ENCODE data around the gene UNC5A. TPM values are rescaled to one million over a fixed set of nuclear protein-coding genes. Genes with fewer than 3 reads are reported as not detected.

The UNC5A gene
- total and polyA plus RNA-seq, 4 donors = 3.1 to 18.2 (median 10.2) TPM

DNA sequence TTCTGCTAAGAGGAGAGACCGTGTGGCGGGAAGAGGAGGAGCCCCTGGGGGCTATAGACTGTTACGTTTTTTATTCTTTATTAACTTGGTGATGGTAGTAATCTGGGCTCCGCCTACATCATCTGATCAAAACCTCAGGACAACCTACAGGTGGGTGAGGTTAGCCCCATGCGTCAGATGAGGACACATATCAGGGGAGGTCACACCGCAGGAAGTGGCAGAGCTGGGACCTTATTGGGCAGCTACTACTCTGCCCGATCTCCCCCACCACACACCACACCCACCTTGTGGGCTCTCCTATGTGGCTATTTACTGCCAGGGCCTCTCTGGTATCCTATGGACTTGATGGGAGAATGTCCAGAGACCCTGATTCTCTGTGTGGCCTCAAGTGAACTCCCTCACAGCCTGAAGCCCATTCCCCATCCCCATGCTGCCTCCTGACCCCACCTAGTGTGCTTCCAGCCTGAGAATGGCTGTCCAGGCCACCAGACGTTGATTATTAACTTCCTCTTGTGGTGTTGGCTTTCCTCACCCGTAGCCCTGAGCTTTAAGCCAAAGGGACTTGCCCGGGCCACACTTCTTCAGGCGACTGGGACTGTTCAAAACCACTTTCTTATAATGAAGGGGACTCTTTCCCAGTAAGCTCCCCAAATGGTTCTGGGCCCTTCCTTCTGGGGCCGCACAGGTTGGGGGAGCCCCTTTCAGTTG, 8.2 kb downstream of the UNC5A start:
- 83% methylated on average over 4 of the region's 12 CpGs for WGBS (ENCODE audit: insufficient coverage)
- DNase-seq (ENCODE audit: low read depth in 4 of 6, low spot score in 6 of 6) = no peak
- no peak overlapping the region for H3K27ac ChIP-seq (ENCODE audit: low read depth, low read length)
- no peaks in the 10 kb centered on the region for H3K9me3 ChIP-seq (ENCODE audit: control insufficient read depth, insufficient read depth, low read length)
- peaks cover 32% of the 10 kb centered on the region for H3K4me1 ChIP-seq (ENCODE audit: control insufficient read depth, insufficient read depth, low read length)
- no peak overlapping the region for H3K4me3 ChIP-seq (ENCODE audit: low read depth, low read length)
- H3K36me3 ChIP-seq (ENCODE audit: control insufficient read depth, insufficient read depth, low read length) = no peaks in the 10 kb centered on the region
- H3K27me3 ChIP-seq (ENCODE audit: control insufficient read depth, insufficient read depth, low read length) = peaks cover 30% of the 10 kb centered on the region

DNA sequence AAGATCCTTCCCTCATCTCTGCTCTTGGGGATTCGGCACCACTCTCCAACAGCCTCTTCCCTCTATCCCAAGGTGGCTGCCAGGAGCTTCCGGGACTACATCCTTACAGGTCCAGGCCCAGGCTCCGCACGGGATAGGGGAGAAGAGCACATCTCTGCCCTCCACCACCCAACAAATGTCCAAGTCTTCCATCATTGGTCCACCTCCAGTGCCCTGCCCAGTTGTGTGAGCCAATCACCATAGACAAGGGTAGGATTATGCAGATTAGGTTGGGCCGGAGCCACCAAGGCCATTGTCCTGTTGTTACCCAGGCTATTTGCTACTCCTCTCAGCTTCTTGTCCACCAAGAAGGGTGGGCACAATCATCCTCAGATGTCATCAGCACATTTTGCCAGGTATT, 9.1 kb downstream of the UNC5A start:
- Histone ChIP-seq H3K9me3 (ENCODE audit: control insufficient read depth, insufficient read depth, low read length) (no peaks in the 10 kb centered on the region), H3K27me3 (ENCODE audit: control insufficient read depth, insufficient read depth, low read length) (peaks cover 30% of the 10 kb centered on the region), H3K36me3 (ENCODE audit: control insufficient read depth, insufficient read depth, low read length) (peaks cover 2% of the 10 kb centered on the region), H3K4me3 (ENCODE audit: low read depth, low read length) (no peak overlapping the region), H3K27ac (ENCODE audit: low read depth, low read length) (no peak overlapping the region), H3K4me1 (ENCODE audit: control insufficient read depth, insufficient read depth, low read length) (peaks cover 30% of the 10 kb centered on the region)
- 75% methylated on average over 3 of the region's 5 CpGs for WGBS (ENCODE audit: insufficient coverage)
- DNase-seq (ENCODE audit: low read depth in 4 of 6, low spot score in 6 of 6) = no peak

DNA sequence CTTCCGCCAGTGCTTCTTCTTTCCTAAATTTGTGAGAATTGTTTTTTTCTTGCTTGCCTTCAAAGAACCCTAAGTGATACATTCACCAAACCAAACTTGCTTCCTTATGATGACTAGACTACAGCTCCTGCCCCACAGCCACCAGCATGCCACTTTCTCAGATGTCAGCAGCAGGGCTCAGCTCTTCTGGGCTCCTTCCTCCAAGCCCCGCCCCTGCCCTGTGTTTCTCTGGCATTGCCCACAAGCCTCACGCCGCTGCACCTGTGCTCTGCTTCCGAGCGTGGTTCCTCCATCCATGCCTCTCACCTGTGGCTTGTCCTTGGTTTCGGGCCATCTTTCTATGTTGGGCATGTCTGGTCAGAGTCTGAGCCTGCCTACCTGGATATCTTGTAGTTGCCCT, 10.6 kb downstream of the UNC5A start:
- no peak overlapping the region for H3K27ac ChIP-seq (ENCODE audit: low read depth, low read length)

DNA sequence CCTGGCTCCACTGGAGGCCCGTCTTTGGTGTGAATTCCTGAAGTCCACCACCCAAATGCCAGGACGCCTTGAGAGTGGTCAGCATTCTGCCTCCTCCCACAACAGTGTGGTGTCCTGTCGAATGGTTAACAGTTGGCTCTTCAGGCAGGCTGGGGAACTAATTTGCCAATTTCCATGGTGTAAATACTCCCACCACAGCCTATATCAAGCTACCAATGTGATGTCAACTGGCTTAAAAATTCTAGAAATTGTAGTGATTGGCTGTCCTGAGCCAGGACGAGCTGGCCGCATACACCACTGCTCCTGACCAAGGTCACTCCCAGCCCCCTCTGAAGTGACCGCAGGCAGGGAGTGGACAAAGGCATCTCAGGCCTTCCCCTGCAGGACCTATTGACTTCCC, 11.1 kb downstream of the UNC5A start:
- Histone ChIP-seq H3K9me3 (ENCODE audit: control insufficient read depth, insufficient read depth, low read length) (no peaks in the 10 kb centered on the region), H3K27me3 (ENCODE audit: control insufficient read depth, insufficient read depth, low read length) (peaks cover 26% of the 10 kb centered on the region), H3K36me3 (ENCODE audit: control insufficient read depth, insufficient read depth, low read length) (peaks cover 2% of the 10 kb centered on the region), H3K4me1 (ENCODE audit: control insufficient read depth, insufficient read depth, low read length) (peaks cover 24% of the 10 kb centered on the region), H3K4me3 (ENCODE audit: low read depth, low read length) (no peak overlapping the region), H3K27ac (ENCODE audit: low read depth, low read length) (no peak overlapping the region)
- DNase-seq (ENCODE audit: low read depth in 4 of 6, low spot score in 6 of 6) = no peak
- WGBS (ENCODE audit: insufficient coverage) = 87% methylated on average over 5 of the region's 6 CpGs

More for the DNA sequence above, 10.6 kb downstream of the UNC5A start:
- H3K4me1 ChIP-seq (ENCODE audit: control insufficient read depth, insufficient read depth, low read length) = peaks cover 27% of the 10 kb centered on the region
- DNase-seq (ENCODE audit: low read depth in 4 of 6, low spot score in 6 of 6) = no peak
- no peaks in the 10 kb centered on the region for H3K9me3 ChIP-seq (ENCODE audit: control insufficient read depth, insufficient read depth, low read length)
- H3K27me3 ChIP-seq (ENCODE audit: control insufficient read depth, insufficient read depth, low read length) = peaks cover 30% of the 10 kb centered on the region
- 87% methylated on average over 6 of the region's 7 CpGs for WGBS (ENCODE audit: insufficient coverage)
- H3K4me3 ChIP-seq (ENCODE audit: low read depth, low read length) = no peak overlapping the region
- peaks cover 2% of the 10 kb centered on the region for H3K36me3 ChIP-seq (ENCODE audit: control insufficient read depth, insufficient read depth, low read length)

DNA sequence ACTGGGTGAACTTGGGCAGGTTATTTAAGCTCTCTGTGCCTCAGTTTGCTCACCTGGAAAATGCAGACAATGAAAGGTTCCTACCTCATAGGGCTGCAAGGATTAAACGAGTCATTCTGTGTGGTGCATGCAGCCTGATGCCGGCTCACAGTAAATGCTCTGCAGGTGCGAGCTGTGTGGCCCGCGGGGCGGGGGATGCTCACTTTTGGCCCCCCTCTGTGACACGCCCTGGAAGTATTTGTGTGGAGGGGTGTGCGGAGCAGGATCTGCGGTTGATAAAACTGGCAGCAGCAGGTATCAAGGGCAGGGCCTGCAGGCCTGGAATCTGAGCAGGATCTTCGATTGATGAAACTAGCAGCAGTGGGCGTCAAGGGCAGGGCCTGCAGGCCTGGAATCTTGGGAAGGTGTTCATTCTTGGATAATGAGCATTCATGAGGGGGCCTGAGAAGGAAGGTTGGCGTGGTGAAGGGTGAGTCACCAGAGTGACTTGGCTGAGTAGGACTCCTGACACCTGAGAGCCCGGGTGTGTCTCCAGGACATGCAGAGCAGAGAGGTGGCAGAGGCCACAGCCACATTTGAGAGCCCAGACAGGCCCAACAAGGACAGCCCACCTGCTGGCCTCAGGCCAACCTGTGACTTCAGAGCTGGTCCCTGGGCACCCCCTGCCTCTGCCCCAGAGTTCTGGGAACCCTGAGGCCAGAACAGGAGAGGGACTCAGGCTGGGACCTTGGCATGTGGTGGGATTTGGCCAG, 11.9 kb downstream of the UNC5A start:
- Histone ChIP-seq H3K4me1 (ENCODE audit: control insufficient read depth, insufficient read depth, low read length) (peaks cover 16% of the 10 kb centered on the region), H3K36me3 (ENCODE audit: control insufficient read depth, insufficient read depth, low read length) (peaks cover 2% of the 10 kb centered on the region), H3K9me3 (ENCODE audit: control insufficient read depth, insufficient read depth, low read length) (no peaks in the 10 kb centered on the region), H3K27ac (ENCODE audit: low read depth, low read length) (no peak overlapping the region), H3K27me3 (ENCODE audit: control insufficient read depth, insufficient read depth, low read length) (peaks cover 18% of the 10 kb centered on the region), H3K4me3 (ENCODE audit: low read depth, low read length) (no peak overlapping the region)
- no peak for DNase-seq (ENCODE audit: low read depth in 4 of 6, low spot score in 6 of 6)
- WGBS (ENCODE audit: insufficient coverage) = 79% methylated on average over 13 of the region's 13 CpGs

DNA sequence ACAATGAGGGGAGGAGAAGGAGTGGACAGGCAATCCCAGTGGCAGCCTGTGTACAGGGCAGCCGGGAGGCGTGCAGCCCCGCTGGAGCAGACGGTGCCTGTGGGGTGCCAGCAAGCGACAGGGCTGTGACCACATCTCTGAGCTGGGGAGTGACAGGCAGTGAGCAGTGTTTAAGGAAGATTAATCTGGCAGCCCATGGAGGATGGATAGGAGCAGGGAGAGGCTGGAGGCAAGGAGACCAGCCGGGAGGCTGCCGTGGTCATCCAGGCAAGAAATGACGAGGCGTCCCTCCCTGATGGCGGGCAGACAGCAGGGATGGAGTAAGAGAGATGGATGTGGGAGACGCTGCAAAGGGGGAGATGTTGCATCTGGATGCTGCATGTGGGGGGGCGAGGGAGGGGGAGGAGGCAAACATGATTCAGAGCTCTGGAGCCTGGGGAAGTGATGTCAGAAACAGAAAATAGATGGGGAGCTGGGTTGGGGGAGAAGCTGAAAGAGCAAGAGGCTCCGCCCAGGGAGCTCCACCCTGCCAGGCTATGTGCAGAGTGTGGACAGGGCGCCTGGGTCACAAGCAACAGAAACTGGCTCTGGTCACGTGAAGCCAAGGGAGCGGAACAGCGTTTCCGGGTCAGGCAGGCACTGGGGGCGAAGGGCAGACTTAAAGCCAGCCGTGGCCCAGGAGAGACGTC, 12.6 kb downstream of the UNC5A start:
- DNase-seq (ENCODE audit: low read depth in 4 of 6, low spot score in 6 of 6) = no peak
- H3K27me3 ChIP-seq (ENCODE audit: control insufficient read depth, insufficient read depth, low read length) = peaks cover 17% of the 10 kb centered on the region

DNA sequence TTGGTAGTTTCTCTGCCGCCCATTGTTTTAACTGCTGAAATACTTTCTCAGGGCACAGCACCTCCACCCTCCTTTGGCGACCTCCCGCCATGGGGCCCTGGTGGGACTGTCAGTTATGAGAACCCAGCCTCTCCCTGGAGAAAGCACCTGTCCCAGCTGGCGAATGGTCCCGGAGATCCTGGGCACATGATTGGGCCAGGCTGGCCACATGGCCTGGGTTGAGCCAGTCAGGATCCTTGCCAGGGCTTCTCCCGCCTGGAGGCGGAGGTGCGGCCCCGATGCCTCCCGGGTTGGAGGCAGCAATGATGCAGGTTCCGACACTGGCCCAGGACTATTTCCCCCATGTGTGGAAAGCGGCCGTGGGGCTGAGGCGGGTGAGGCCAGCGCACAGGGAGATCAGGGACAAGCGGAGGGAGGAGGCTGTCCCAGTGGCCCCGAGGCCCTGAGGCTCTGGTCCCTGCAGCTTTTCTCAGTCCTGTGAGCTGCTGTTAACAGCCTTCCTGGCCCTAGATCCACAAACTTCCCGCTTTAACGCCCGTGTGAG, 13.6 kb downstream of the UNC5A start:
- H3K27me3 ChIP-seq (ENCODE audit: control insufficient read depth, insufficient read depth, low read length) = peaks cover 7% of the 10 kb centered on the region
- H3K4me3 ChIP-seq (ENCODE audit: low read depth, low read length) = no peak overlapping the region
- DNase-seq (ENCODE audit: low read depth in 4 of 6, low spot score in 6 of 6) = no peak

More for the DNA sequence above, 12.6 kb downstream of the UNC5A start:
- Histone ChIP-seq H3K4me1 (ENCODE audit: control insufficient read depth, insufficient read depth, low read length) (peaks cover 12% of the 10 kb centered on the region), H3K9me3 (ENCODE audit: control insufficient read depth, insufficient read depth, low read length) (no peaks in the 10 kb centered on the region), H3K4me3 (ENCODE audit: low read depth, low read length) (no peak overlapping the region), H3K27ac (ENCODE audit: low read depth, low read length) (no peak overlapping the region), H3K36me3 (ENCODE audit: control insufficient read depth, insufficient read depth, low read length) (peaks cover 2% of the 10 kb centered on the region)
- 66% methylated on average over 21 of the region's 21 CpGs for WGBS (ENCODE audit: insufficient coverage)

DNA sequence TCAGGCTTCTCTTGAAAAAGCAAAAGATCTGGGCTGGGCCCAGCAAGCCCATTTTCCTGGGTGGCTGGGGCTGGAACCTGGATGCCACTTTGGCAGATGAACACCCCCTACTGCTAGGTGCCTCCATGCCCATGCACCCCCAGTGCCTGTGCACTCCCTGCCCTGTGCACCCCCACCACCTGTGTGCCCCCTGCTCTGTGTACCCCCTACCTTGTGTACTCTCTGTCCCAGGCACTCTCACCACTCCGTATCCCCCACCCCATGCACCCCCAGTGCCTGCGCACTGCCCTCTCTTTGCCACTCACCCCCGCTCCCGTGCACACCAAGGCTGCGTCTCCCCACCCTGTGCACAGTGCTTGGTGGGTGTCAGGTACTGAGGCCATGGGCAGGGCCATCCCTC, 14.2 kb downstream of the UNC5A start:
- Histone ChIP-seq H3K36me3 (ENCODE audit: control insufficient read depth, insufficient read depth, low read length) (peaks cover 2% of the 10 kb centered on the region), H3K27me3 (ENCODE audit: control insufficient read depth, insufficient read depth, low read length) (peaks cover under 1% of the 10 kb centered on the region), H3K9me3 (ENCODE audit: control insufficient read depth, insufficient read depth, low read length) (no peaks in the 10 kb centered on the region), H3K4me3 (ENCODE audit: low read depth, low read length) (no peak overlapping the region), H3K27ac (ENCODE audit: low read depth, low read length) (no peak overlapping the region), H3K4me1 (ENCODE audit: control insufficient read depth, insufficient read depth, low read length) (peaks cover 7% of the 10 kb centered on the region)
- WGBS (ENCODE audit: insufficient coverage) = 100% methylated on average over 2 of the region's 5 CpGs
- DNase-seq (ENCODE audit: low read depth in 4 of 6, low spot score in 6 of 6) = no peak

More for the DNA sequence above, 13.6 kb downstream of the UNC5A start:
- no peak overlapping the region for H3K27ac ChIP-seq (ENCODE audit: low read depth, low read length)
- peaks cover 2% of the 10 kb centered on the region for H3K36me3 ChIP-seq (ENCODE audit: control insufficient read depth, insufficient read depth, low read length)
- no peaks in the 10 kb centered on the region for H3K9me3 ChIP-seq (ENCODE audit: control insufficient read depth, insufficient read depth, low read length)
- WGBS (ENCODE audit: insufficient coverage) = 71% methylated on average over 17 of the region's 20 CpGs
- peaks cover 7% of the 10 kb centered on the region for H3K4me1 ChIP-seq (ENCODE audit: control insufficient read depth, insufficient read depth, low read length)

DNA sequence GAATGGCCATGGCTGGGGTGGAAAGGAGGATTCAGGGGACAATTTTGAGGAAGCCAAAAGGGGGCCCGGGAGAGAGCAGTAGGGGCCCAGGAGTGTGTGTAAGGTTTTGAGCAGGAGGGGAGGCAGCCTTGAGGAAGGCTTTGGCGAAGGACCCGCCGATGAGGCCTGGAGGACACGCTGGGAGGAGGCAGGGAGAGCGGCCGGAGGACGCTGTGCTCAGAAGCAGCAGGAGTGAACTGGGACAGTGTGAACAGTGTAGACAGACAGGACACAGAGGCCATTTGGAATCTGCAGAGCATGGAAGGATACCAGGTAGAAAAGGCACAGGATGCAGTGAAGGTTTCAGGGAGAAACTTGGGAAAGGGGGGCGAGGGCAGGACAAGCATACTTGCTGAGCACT, 14.9 kb downstream of the UNC5A start:
- Histone ChIP-seq H3K27ac (ENCODE audit: low read depth, low read length) (no peak overlapping the region), H3K36me3 (ENCODE audit: control insufficient read depth, insufficient read depth, low read length) (peaks cover 2% of the 10 kb centered on the region), H3K4me3 (ENCODE audit: low read depth, low read length) (no peak overlapping the region), H3K9me3 (ENCODE audit: control insufficient read depth, insufficient read depth, low read length) (no peaks in the 10 kb centered on the region), H3K27me3 (ENCODE audit: control insufficient read depth, insufficient read depth, low read length) (no peaks in the 10 kb centered on the region), H3K4me1 (ENCODE audit: control insufficient read depth, insufficient read depth, low read length) (peaks cover 7% of the 10 kb centered on the region)
- WGBS (ENCODE audit: insufficient coverage) = 83% methylated on average over 9 of the region's 9 CpGs
- no peak for DNase-seq (ENCODE audit: low read depth in 4 of 6, low spot score in 6 of 6)

Data from spinal cord (tissue), 10 donors.